IMR-90 (cell line): ENCODE data around the gene RNF217. TPM values are rescaled to one million over a fixed set of nuclear protein-coding genes. Genes with fewer than 3 reads are reported as not detected.
A peak's percentile ranks its signal among the peaks of the same experiment; 100 is the strongest.

Experiments used
- ATAC-seq: fragments of 200-7000 bp; cut with Tn5 transposase; 2 replicates; pipeline ENCODE4 v1.9.1; 2020; ENCODE audit warnings: low read depth, mild to moderate bottlenecking, moderate library complexity
- BruUV-seq: library from RNA; stranded (reverse); fragments of 400-500 nt; replicated peaks from 2 replicates; lab custom pipeline; 2021; lab: Mats Ljungman, UMichigan
- CTCF ChIA-PET: fragments of 300-600 bp; formaldehyde crosslinking; extraction: SDS; loops from one replicate; lab custom pipeline; 2021; ENCODE audit warnings: antibody characterized with exemption; lab: Yijun Ruan, JAX
- POLR2A ChIA-PET: fragments of 300-600 bp; sonication (Branson Sonifier 250); formaldehyde crosslinking; loops from one replicate; lab custom pipeline; 2022; ENCODE audit warnings: antibody characterized with exemption; ENCODE audit not compliant: unreplicated experiment; lab: Charles Lee
- DNase-seq: peaks from one replicate; pipeline ENCODE4 v3.0.0; 2013
- H2AFZ ChIP-seq: replicated peaks from 2 replicates; pipeline ENCODE3; 2013; ENCODE audit warnings: low read length, mild to moderate bottlenecking; ENCODE audit not compliant: poor library complexity
- H2AK5ac ChIP-seq: 2 replicates; pipeline ENCODE4 v1.6.1; 2013; ENCODE audit warnings: low read depth, low read length, inconsistent platforms
- H2AK9ac ChIP-seq: replicated peaks from 2 replicates; pipeline ENCODE3; 2013; ENCODE audit warnings: mild to moderate bottlenecking, low read depth, low read length, moderate library complexity; ENCODE audit not compliant: poor library complexity
- H2BK120ac ChIP-seq: 2 replicates; pipeline ENCODE4 v1.6.1; 2013; ENCODE audit warnings: low read depth, low read length, inconsistent platforms
- H2BK15ac ChIP-seq: 3 replicates; pipeline ENCODE4 v1.6.1; 2013; ENCODE audit warnings: low read depth, low read length, inconsistent platforms
- H2BK20ac ChIP-seq: 2 replicates; pipeline ENCODE4 v1.6.1; 2013; ENCODE audit warnings: low read depth, mild to moderate bottlenecking, inconsistent platforms, low read length, moderate library complexity
- H2BK5ac ChIP-seq: 2 replicates; pipeline ENCODE4 v1.6.1; 2013; ENCODE audit warnings: mild to moderate bottlenecking, low read depth, low read length, inconsistent platforms; ENCODE audit not compliant: poor library complexity, severe bottlenecking
- H3K14ac ChIP-seq: replicated peaks from 2 replicates; pipeline ENCODE4 v1.6.1; 2013; ENCODE audit warnings: low read depth, low read length, inconsistent platforms
- H3K18ac ChIP-seq: 2 replicates; pipeline ENCODE4 v1.6.1; 2013; ENCODE audit warnings: low read depth, low read length, control low read depth
- H3K23ac ChIP-seq: 2 replicates; pipeline ENCODE4 v1.6.1; 2013; ENCODE audit warnings: low read depth, low read length, inconsistent platforms
- H3K27ac ChIP-seq: 2 replicates; pipeline ENCODE4 v1.5.1; 2013; ENCODE audit warnings: mild to moderate bottlenecking, control low read depth, low read length; ENCODE audit not compliant: insufficient read depth
- H3K27me3 ChIP-seq: 2 replicates; pipeline ENCODE4 v1.6.1; 2013; ENCODE audit warnings: low read length; ENCODE audit not compliant: control insufficient read depth, insufficient read depth
- H3K36me3 ChIP-seq: 2 replicates; pipeline ENCODE4 v1.6.1; 2013; ENCODE audit warnings: low read length, mixed read lengths; ENCODE audit not compliant: control insufficient read depth, insufficient read depth
- H3K4ac ChIP-seq: 2 replicates; pipeline ENCODE4 v1.6.1; 2013; ENCODE audit warnings: low read depth, low read length, inconsistent platforms
- H3K4me1 ChIP-seq: 2 replicates; pipeline ENCODE4 v1.6.1; 2013; ENCODE audit warnings: low read length, mixed read lengths; ENCODE audit not compliant: control insufficient read depth, insufficient read depth
- H3K4me2 ChIP-seq: 2 replicates; pipeline ENCODE4 v1.6.1; 2013; ENCODE audit warnings: low read depth, mild to moderate bottlenecking, control low read depth, low read length, moderate library complexity
- H3K4me3 ChIP-seq: 2 replicates; pipeline ENCODE4 v1.5.1; 2013; ENCODE audit warnings: low read depth, mild to moderate bottlenecking, control low read depth, low read length, moderate library complexity; ENCODE audit not compliant: insufficient read depth
- H3K56ac ChIP-seq: 2 replicates; pipeline ENCODE4 v1.6.1; 2013; ENCODE audit warnings: low read length, inconsistent platforms; ENCODE audit not compliant: insufficient read depth; ENCODE audit errors: extremely low read depth
- H3K79me1 ChIP-seq, 2 experiments: 2 replicates each; pipeline ENCODE4 v1.6.1; 2013; ENCODE audit warnings: low read length in 2 of 2, inconsistent platforms in 1 of 2, low read depth in 1 of 2
- H3K9ac ChIP-seq: 2 replicates; pipeline ENCODE4 v1.6.1; 2013; ENCODE audit warnings: low read depth, low read length, control low read depth
- H3K9me1 ChIP-seq: 2 replicates; pipeline ENCODE4 v1.6.1; 2013; ENCODE audit warnings: low read length, inconsistent platforms; ENCODE audit not compliant: insufficient read depth
- H3K9me3 ChIP-seq: 2 replicates; pipeline ENCODE4 v1.6.1; 2013; ENCODE audit warnings: low read length; ENCODE audit not compliant: control insufficient read depth, insufficient read depth
- H4K20me1 ChIP-seq: 2 replicates; pipeline ENCODE4 v1.6.1; 2013; ENCODE audit warnings: low read length, inconsistent platforms; ENCODE audit not compliant: insufficient read depth
- H4K5ac ChIP-seq: 2 replicates; pipeline ENCODE4 v1.6.1; 2013; ENCODE audit warnings: mild to moderate bottlenecking, low read depth, low read length, control low read depth
- H4K8ac ChIP-seq, 2 experiments: 2 replicates each; pipeline ENCODE4 v1.6.1; 2013; ENCODE audit warnings: low read depth in 2 of 2, low read length in 2 of 2, control low read depth in 1 of 2, inconsistent platforms in 1 of 2
- H4K91ac ChIP-seq: 2 replicates; pipeline ENCODE4 v1.6.1; 2013; ENCODE audit warnings: low read depth, low read length, inconsistent platforms; ENCODE audit not compliant: insufficient read depth
- BHLHE40 ChIP-seq: fragments of 150-350 bp; IDR thresholded peaks from 2 replicates; pipeline ENCODE4 v1.6.1; 2016; ENCODE audit warnings: mild to moderate bottlenecking, low read depth, low read length
- FOS ChIP-seq: fragments of 150-350 bp; IDR thresholded peaks from 2 replicates; pipeline ENCODE4 v1.6.1; 2016; ENCODE audit warnings: low read depth, low read length
- MAFK ChIP-seq: IDR thresholded peaks from 2 replicates; pipeline ENCODE4 v1.6.1; 2012; ENCODE audit warnings: low read depth, low read length, improper control_type of control experiment
- MAZ ChIP-seq: IDR thresholded peaks from 2 replicates; pipeline ENCODE4 v1.6.1; 2012; ENCODE audit warnings: low read depth, mild to moderate bottlenecking, low read length, improper control_type of control experiment, moderate library complexity, borderline replicate concordance
- POLR2A ChIP-seq: IDR thresholded peaks from 2 replicates; pipeline ENCODE4 v1.6.1; 2012; ENCODE audit warnings: mild to moderate bottlenecking, low read depth, low read length
- RCOR1 ChIP-seq: IDR thresholded peaks from 2 replicates; pipeline ENCODE4 v1.6.1; 2012; ENCODE audit warnings: mild to moderate bottlenecking, low read length, improper control_type of control experiment; ENCODE audit not compliant: insufficient replicate concordance
- RFX5 ChIP-seq: IDR thresholded peaks from 2 replicates; pipeline ENCODE4 v1.8.0; 2012; ENCODE audit warnings: low read depth, mild to moderate bottlenecking, low read length, moderate library complexity
- SMC3 ChIP-seq: fragments of 150-350 bp; IDR thresholded peaks from 2 replicates; pipeline ENCODE4 v1.6.1; 2016; ENCODE audit warnings: low read depth, mild to moderate bottlenecking, antibody characterized with exemption, low read length, moderate library complexity
- WGBS, 2 experiments: methylation state at CpG; one replicate each; pipeline versions ENCODE4 v1.1.5 to v1.1.7; 2013; ENCODE audit warnings: missing lambda C conversion rate in 2 of 2; ENCODE audit not compliant: insufficient read length in 1 of 2; ENCODE audit errors: extremely low coverage in 2 of 2; 5-methylcytosine and 5-hydroxymethylcytosine counted together
- dilution Hi-C: fragments of 300-500 bp; cut with HindIII; formaldehyde crosslinking; loops from one replicate; pipeline ENCODE4 v1.14.3; 2018; ENCODE audit warnings: low sequenced_read_pairs; ENCODE audit not compliant: unreplicated experiment
- in situ Hi-C: fragments of 300-500 bp; cut with MboI; formaldehyde crosslinking; loops from 3 replicates; pipeline ENCODE4 v1.14.3; 2019; ENCODE audit warnings: low sequenced_read_pairs, inconsistent platforms, mixed read lengths
- intact Hi-C: fragments of 100-400 bp; cut with micrococcal nuclease; formaldehyde crosslinking; loops from 2 replicates; pipeline ENCODE4 v1.10.0; 2022
- polyA plus RNA-seq, 3 experiments: library from polyadenylated mRNA; depleted of rRNA; stranded (reverse); fragments of >200 nt; gene quantifications; 2 replicates each; pipeline ENCODE4 v1.2.3, GENCODE V29; 2012; ENCODE audit warnings: low replicate concordance in 1 of 3
- total RNA-seq: library from RNA; depleted of rRNA; stranded (reverse); fragments of >200 nt; gene quantifications from 2 replicates; pipeline ENCODE4 v1.2.3, GENCODE V29; 2012
- TF ChIP-seq, protein P1 (sequence below): conservative IDR thresholded peaks from 2 replicates; pipeline ENCODE4 v1.5.1; 2012; ENCODE audit warnings: mild to moderate bottlenecking, low read depth, low read length, improper control_type of control experiment

RNF217 gene
- total and polyA plus RNA-seq, 2 of the 4 experiments (the other 2 are of a cell fraction): 11.7 to 20.4 TPM

DNA sequence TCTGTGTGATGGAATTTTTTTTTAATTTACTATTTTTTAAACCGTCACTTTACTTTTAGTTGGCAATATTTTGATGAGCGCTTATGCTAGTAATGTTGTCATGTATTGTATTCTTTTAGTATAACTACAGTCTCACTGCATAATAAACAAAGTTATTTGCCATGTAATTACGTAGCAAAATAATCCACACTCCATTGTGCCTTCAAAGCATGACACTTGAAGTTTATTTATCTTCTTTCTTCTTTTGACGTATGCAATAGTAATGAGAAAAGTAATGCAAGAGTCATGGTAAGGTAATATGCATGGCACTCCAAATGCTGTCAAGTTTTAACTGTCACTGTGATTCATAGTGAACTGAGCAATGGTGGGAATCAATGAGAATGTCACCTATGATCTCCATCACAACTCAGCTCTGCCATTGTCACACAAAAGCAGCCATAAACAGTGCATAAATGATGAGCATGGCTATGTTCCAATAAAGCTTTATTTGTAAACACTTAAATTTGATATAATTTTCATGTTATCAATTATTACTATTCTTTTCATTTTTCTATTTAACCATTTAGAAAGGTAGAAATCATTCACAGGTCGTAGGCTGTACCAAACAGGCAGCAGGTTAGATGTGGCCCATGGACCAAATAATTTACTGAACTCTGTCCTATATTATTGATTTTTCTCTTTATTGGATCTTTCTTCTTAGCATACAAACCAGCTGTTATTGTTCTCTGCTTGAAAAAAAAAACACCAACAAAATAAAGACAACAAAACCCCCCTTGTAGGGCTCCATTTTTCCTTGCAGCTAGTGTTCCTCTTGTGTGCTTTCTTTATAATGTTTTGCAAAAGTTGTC is 27.1 kb downstream of the RNF217 start:
- H3K56ac ChIP-seq: no peak overlapping the region
- CTCF ChIA-PET: no interaction called here
- peaks cover 9% of the 10 kb centered on the region; the same call in 1 of the 2 replicates for H4K20me1 ChIP-seq
- no peak overlapping the region for H3K9ac ChIP-seq
- H3K4me1 ChIP-seq: peaks cover 13% of the 10 kb centered on the region
- DNase-seq (no peak), ATAC-seq (no peak)
- no peak for TF ChIP-seq BHLHE40
- TF ChIP-seq RCOR1: no peak
- TF ChIP-seq FOS: no peak
- TF ChIP-seq RFX5: no peak
- TF ChIP-seq SMC3: no peak
- TF ChIP-seq POLR2A: no peak
- no peak for TF ChIP-seq MAZ
- TF ChIP-seq, protein P1, sequence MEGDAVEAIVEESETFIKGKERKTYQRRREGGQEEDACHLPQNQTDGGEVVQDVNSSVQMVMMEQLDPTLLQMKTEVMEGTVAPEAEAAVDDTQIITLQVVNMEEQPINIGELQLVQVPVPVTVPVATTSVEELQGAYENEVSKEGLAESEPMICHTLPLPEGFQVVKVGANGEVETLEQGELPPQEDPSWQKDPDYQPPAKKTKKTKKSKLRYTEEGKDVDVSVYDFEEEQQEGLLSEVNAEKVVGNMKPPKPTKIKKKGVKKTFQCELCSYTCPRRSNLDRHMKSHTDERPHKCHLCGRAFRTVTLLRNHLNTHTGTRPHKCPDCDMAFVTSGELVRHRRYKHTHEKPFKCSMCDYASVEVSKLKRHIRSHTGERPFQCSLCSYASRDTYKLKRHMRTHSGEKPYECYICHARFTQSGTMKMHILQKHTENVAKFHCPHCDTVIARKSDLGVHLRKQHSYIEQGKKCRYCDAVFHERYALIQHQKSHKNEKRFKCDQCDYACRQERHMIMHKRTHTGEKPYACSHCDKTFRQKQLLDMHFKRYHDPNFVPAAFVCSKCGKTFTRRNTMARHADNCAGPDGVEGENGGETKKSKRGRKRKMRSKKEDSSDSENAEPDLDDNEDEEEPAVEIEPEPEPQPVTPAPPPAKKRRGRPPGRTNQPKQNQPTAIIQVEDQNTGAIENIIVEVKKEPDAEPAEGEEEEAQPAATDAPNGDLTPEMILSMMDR: no peak
- TF ChIP-seq MAFK: no peak
- no peak overlapping the region for H2AFZ ChIP-seq
- no peak overlapping the region for H4K8ac ChIP-seq
- no peak overlapping the region for H4K91ac ChIP-seq
- WGBS, 2 experiments: no CpG with 5 or more reads among the region's 5 CpGs
- peaks cover 3% of the 10 kb centered on the region for H3K36me3 ChIP-seq
- no peak overlapping the region for H2AK9ac ChIP-seq
- in situ Hi-C loops (no loop called here), dilution Hi-C loops (no loop called here), intact Hi-C loops (no loop called here)
- no peak overlapping the region for H3K4me3 ChIP-seq
- no peak overlapping the region for H4K5ac ChIP-seq
- H3K27ac ChIP-seq: no peak overlapping the region
- peak overlapping the region; percentile 46 for H2BK5ac ChIP-seq
- no peak overlapping the region for H3K4me2 ChIP-seq
- H3K14ac ChIP-seq: 0 out of 2 replicates have a peak overlapping the region, but pooled peaks have one; percentile 21
- H3K4ac ChIP-seq: no peak overlapping the region
- no peaks in the 10 kb centered on the region for H3K27me3 ChIP-seq
- no peaks in the 10 kb centered on the region for H3K9me3 ChIP-seq
- H3K23ac ChIP-seq: 0 out of 2 replicates have a peak overlapping the region, but pooled peaks have one; percentile 24
- peaks cover 13% of the 10 kb centered on the region for H3K9me1 ChIP-seq
- H3K18ac ChIP-seq: no peak overlapping the region
- H3K79me1 ChIP-seq: peaks cover 24 to 71% of the 10 kb centered on the region in 2 experiments
- POLR2A ChIA-PET: no interaction called here
- H2BK120ac ChIP-seq: 0 out of 2 replicates have a peak overlapping the region, but pooled peaks have one; percentile 25
- H2BK15ac ChIP-seq: 0 out of 3 replicates have a peak overlapping the region, but pooled peaks have one; percentile 40
- H2AK5ac ChIP-seq: peak overlapping the region; percentile 70; the same call in 1 of the 2 replicates
- no peak overlapping the region for H2BK20ac ChIP-seq
- BruUV-seq: no TSS peak
